DOHH2 (cell line): ENCODE data around the gene TFCP2.
A peak's percentile ranks its signal among the peaks of the same experiment; 100 is the strongest.
"Not testable (repeated sequence)": the region's sequence is repeated elsewhere in the genome, so short reads cannot be mapped to it uniquely, and the experiment has no call there.

Experiments
- H3F3A ChIP-seq: fragments of 200-600 bp; sonication (generic), shearing (Covaris generic); 2 replicates; pipeline ENCODE4 v1.6.0; 2016; ENCODE audit warnings: antibody characterized with exemption, mild to moderate bottlenecking; ENCODE audit not compliant: control insufficient read depth, insufficient read depth
- H3K27ac ChIP-seq: fragments of 200-600 bp; sonication (generic); 2 replicates; pipeline ENCODE4 v1.5.1; 2014; ENCODE audit warnings: low read depth, mild to moderate bottlenecking, low read length, moderate library complexity
- H3K27me3 ChIP-seq: fragments of 200-600 bp; sonication (generic); 2 replicates; pipeline ENCODE4 v1.6.1; 2014; ENCODE audit warnings: mild to moderate bottlenecking, low read length, mixed read lengths; ENCODE audit not compliant: control insufficient read depth
- H3K36me3 ChIP-seq: fragments of 200-600 bp; sonication (generic); 2 replicates; pipeline ENCODE4 v1.6.1; 2014; ENCODE audit warnings: mild to moderate bottlenecking, low read length, moderate library complexity, mixed read lengths; ENCODE audit not compliant: control insufficient read depth
- H3K4me1 ChIP-seq: fragments of 200-600 bp; sonication (generic); 2 replicates; pipeline ENCODE4 v1.6.1; 2014; ENCODE audit warnings: mild to moderate bottlenecking, low read length, mixed read lengths; ENCODE audit not compliant: control insufficient read depth
- H3K4me2 ChIP-seq: fragments of 200-600 bp; sonication (generic); 2 replicates; pipeline ENCODE4 v1.6.0; 2014; ENCODE audit warnings: mild to moderate bottlenecking, low read length, moderate library complexity
- H3K4me3 ChIP-seq: fragments of 200-600 bp; sonication (generic); 2 replicates; pipeline ENCODE4 v1.5.1; 2014; ENCODE audit warnings: mild to moderate bottlenecking, low read length, mixed read lengths
- H3K79me2 ChIP-seq: fragments of 200-600 bp; sonication (generic); 2 replicates; pipeline ENCODE4 v1.6.1; 2014; ENCODE audit warnings: mild to moderate bottlenecking, low read length, mixed read lengths; ENCODE audit not compliant: control insufficient read depth
- H3K9me2 ChIP-seq: fragments of 200-600 bp; sonication (generic); replicated peaks from 2 replicates; pipeline ENCODE4 v1.6.1; 2014; ENCODE audit warnings: mild to moderate bottlenecking, low read length, mixed read lengths; ENCODE audit not compliant: control insufficient read depth
- H3K9me3 ChIP-seq: fragments of 200-600 bp; sonication (generic); 2 replicates; pipeline ENCODE4 v1.6.1; 2014; ENCODE audit warnings: antibody characterized with exemption, low read length, mixed read lengths; ENCODE audit not compliant: control insufficient read depth, insufficient read depth
- H4K20me1 ChIP-seq: fragments of 200-600 bp; sonication (generic); 2 replicates; pipeline ENCODE4 v1.6.0; 2014; ENCODE audit warnings: low read depth, mild to moderate bottlenecking, antibody characterized with exemption, low read length, moderate library complexity; ENCODE audit not compliant: control insufficient read depth, insufficient read depth
- CTCF ChIP-seq: fragments of 200-600 bp; sonication (generic); IDR thresholded peaks from one replicate; pipeline ENCODE4 v1.5.1; 2014; ENCODE audit warnings: antibody characterized with exemption, mild to moderate bottlenecking, low read depth, low read length; ENCODE audit not compliant: poor library complexity, severe bottlenecking
- EZH2phosphoT487 ChIP-seq: fragments of 200-600 bp; sonication (generic); IDR thresholded peaks from 2 replicates; pipeline ENCODE4 v1.6.1; 2017; ENCODE audit warnings: borderline replicate concordance, mild to moderate bottlenecking, antibody characterized with exemption, low read length, moderate library complexity, mixed read lengths

Gene TFCP2

GRCh38 chr12:51082561-51083125 is 90.3 kb downstream of the TFCP2 start:
- Histone ChIP-seq H3K27ac (no peak overlapping the region), H3K79me2 (peaks cover 12% of the 10 kb centered on the region; the same call in 1 of the 2 replicates)

DNA sequence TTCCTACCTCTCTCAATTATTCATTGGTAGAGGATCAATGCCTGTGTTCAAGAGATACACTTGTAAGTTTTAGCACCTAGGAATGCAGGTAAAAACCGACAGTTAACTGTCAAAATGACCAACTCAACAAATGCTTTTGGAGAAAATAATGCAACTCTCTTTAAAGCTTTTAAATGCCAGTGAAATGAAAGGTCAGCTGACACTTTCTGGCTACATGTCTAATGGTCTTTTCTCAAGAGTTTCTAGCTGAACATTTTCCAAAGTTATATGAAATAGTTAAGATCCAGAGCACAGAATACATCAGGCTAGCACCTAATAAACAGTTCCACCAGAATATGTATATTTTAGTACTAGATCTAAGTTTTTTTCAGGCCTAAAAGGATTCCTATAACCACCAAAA is 91.5 kb downstream of the TFCP2 start:
- no peaks in the 10 kb centered on the region for H3K36me3 ChIP-seq
- H3K4me3 ChIP-seq = no peak overlapping the region
- no peaks in the 10 kb centered on the region for H3K27me3 ChIP-seq
- H3F3A ChIP-seq = no peaks in the 10 kb centered on the region
- H3K9me3 ChIP-seq = no peaks in the 10 kb centered on the region
- no peak overlapping the region for H3K4me2 ChIP-seq
- H3K9me2 ChIP-seq = no peaks in the 10 kb centered on the region
- no peaks in the 10 kb centered on the region for H4K20me1 ChIP-seq
- TF ChIP-seq EZH2phosphoT487 (no peak), CTCF (no peak)
- peaks cover 12% of the 10 kb centered on the region; the same call in 1 of the 2 replicates for H3K79me2 ChIP-seq
- no peak overlapping the region for H3K27ac ChIP-seq
- peaks cover 17% of the 10 kb centered on the region for H3K4me1 ChIP-seq

More at GRCh38 chr12:51082561-51083125, 90.3 kb downstream of the TFCP2 start:
- Histone ChIP-seq H3K9me2 (no peaks in the 10 kb centered on the region), H3K36me3 (no peaks in the 10 kb centered on the region), H3K9me3 (no peaks in the 10 kb centered on the region), H3K4me1 (peaks cover 17% of the 10 kb centered on the region), H4K20me1 (no peaks in the 10 kb centered on the region), H3K4me2 (peak overlapping the region; percentile 98), H3K4me3 (peak overlapping the region; percentile 94), H3F3A (no peaks in the 10 kb centered on the region), H3K27me3 (no peaks in the 10 kb centered on the region)
- no peak for TF ChIP-seq EZH2phosphoT487
- no peak for TF ChIP-seq CTCF

GRCh38 chr12:51080136-51080535 is 92.8 kb downstream of the TFCP2 start:
- Histone ChIP-seq H3K27ac (no peak overlapping the region), H3F3A (no peaks in the 10 kb centered on the region), H3K4me2 (no peak overlapping the region), H3K4me1 (peaks cover 17% of the 10 kb centered on the region), H4K20me1 (no peaks in the 10 kb centered on the region), H3K4me3 (no peak overlapping the region), H3K79me2 (peaks cover 12% of the 10 kb centered on the region; the same call in 1 of the 2 replicates), H3K36me3 (no peaks in the 10 kb centered on the region), H3K27me3 (no peaks in the 10 kb centered on the region), H3K9me2 (no peaks in the 10 kb centered on the region), H3K9me3 (no peaks in the 10 kb centered on the region)
- TF ChIP-seq CTCF (no peak), EZH2phosphoT487 (no peak)

- Histone ChIP-seq H3K4me1 (peaks cover 16% of the 10 kb centered on the region), H3K79me2 (peaks cover 12% of the 10 kb centered on the region; the same call in 1 of the 2 replicates)
- H3K9me2 ChIP-seq, H3K27ac ChIP-seq, H3K4me2 ChIP-seq, H3K4me3 ChIP-seq, H3K27me3 ChIP-seq, H4K20me1 ChIP-seq, H3F3A ChIP-seq, H3K9me3 ChIP-seq, H3K36me3 ChIP-seq: not testable (repeated sequence)
Measured at GRCh38 chr12:51078866-51079265, 94.1 kb downstream of the TFCP2 start.

GRCh38 chr12:51078346-51078745 is 94.6 kb downstream of the TFCP2 start:
- H3K27ac ChIP-seq, H3K9me3 ChIP-seq, H3K9me2 ChIP-seq, H3K36me3 ChIP-seq, H3F3A ChIP-seq, H3K4me2 ChIP-seq, H3K27me3 ChIP-seq, H4K20me1 ChIP-seq, H3K4me3 ChIP-seq: not testable (repeated sequence)
- peaks cover 12% of the 10 kb centered on the region; the same call in 1 of the 2 replicates for H3K79me2 ChIP-seq
- peaks cover 13% of the 10 kb centered on the region for H3K4me1 ChIP-seq
